Hepatocyte (in vitro differentiated cells): Measurements from ENCODE around the gene ZNF76. TPM values are rescaled to one million over a fixed set of nuclear protein-coding genes. Genes with fewer than 3 reads are reported as not detected.

Experiments
- DNase-seq: peaks from one replicate; pipeline ENCODE4 v3.0.0-alpha.2; 2016; ENCODE audit warnings: low spot score
- H2AFZ ChIP-seq: fragments of 200-600 bp; sonication (generic); 2 replicates; pipeline ENCODE4 v1.6.0; 2016; ENCODE audit warnings: antibody characterized with exemption, mild to moderate bottlenecking
- H3K27ac ChIP-seq: fragments of 200-600 bp; sonication (generic); 2 replicates; pipeline ENCODE4 v1.5.1; 2016; ENCODE audit warnings: mild to moderate bottlenecking
- H3K27me3 ChIP-seq: fragments of 200-600 bp; sonication (generic); 2 replicates; pipeline ENCODE4 v1.6.1; 2016
- H3K36me3 ChIP-seq: fragments of 200-600 bp; sonication (generic); replicated peaks from 2 replicates; pipeline ENCODE4 v1.5.1; 2016; ENCODE audit warnings: low read depth; ENCODE audit not compliant: insufficient read depth
- H3K4me1 ChIP-seq: fragments of 200-600 bp; sonication (generic); 2 replicates; pipeline ENCODE4 v1.5.1; 2016; ENCODE audit warnings: mild to moderate bottlenecking, moderate library complexity; ENCODE audit not compliant: insufficient read depth
- H3K4me2 ChIP-seq: fragments of 200-600 bp; sonication (generic); 2 replicates; pipeline ENCODE4 v1.6.0; 2016
- H3K4me3 ChIP-seq: fragments of 200-600 bp; sonication (generic); 2 replicates; pipeline ENCODE4 v1.5.1; 2016; ENCODE audit warnings: mild to moderate bottlenecking
- H3K79me2 ChIP-seq: fragments of 200-600 bp; sonication (generic); 2 replicates; pipeline ENCODE4 v1.6.0; 2017; ENCODE audit warnings: mild to moderate bottlenecking
- H3K9me2 ChIP-seq: fragments of 200-600 bp; sonication (generic); replicated peaks from 2 replicates; pipeline ENCODE4 v1.6.0; 2017; ENCODE audit warnings: mild to moderate bottlenecking; ENCODE audit not compliant: insufficient read depth
- H3K9me3 ChIP-seq: fragments of 200-600 bp; sonication (generic); 2 replicates; pipeline ENCODE4 v1.5.1; 2016; ENCODE audit warnings: low read depth, mild to moderate bottlenecking
- H4K20me1 ChIP-seq: fragments of 200-600 bp; sonication (generic); 2 replicates; pipeline ENCODE4 v1.6.0; 2016; ENCODE audit warnings: mild to moderate bottlenecking; ENCODE audit not compliant: insufficient read depth, poor library complexity, severe bottlenecking
- EZH2 ChIP-seq: fragments of 200-600 bp; sonication (generic); IDR thresholded peaks from 2 replicates; pipeline ENCODE4 v1.6.1; 2016; ENCODE audit warnings: antibody characterized with exemption, mild to moderate bottlenecking, borderline replicate concordance
- EZH2phosphoT487 ChIP-seq: fragments of 200-600 bp; sonication (generic); IDR thresholded peaks from one replicate; pipeline ENCODE4 v1.6.1; 2018; ENCODE audit warnings: antibody characterized with exemption, mild to moderate bottlenecking, low read depth, moderate library complexity; ENCODE audit not compliant: unreplicated experiment, severe bottlenecking
- WGBS: methylation state at CpG from one replicate; pipeline ENCODE4 v1.1.6; 2016; ENCODE audit warnings: low lambda C conversion rate; ENCODE audit errors: missing lambda C conversion rate; 5-methylcytosine and 5-hydroxymethylcytosine counted together
- polyA plus RNA-seq: library from polyadenylated mRNA; unstranded; fragments of >200 nt; fragmentation: Nextera tagmentation; extraction: Ambion mirVana; gene quantifications from 2 replicates; pipeline ENCODE4 v1.2.1, GENCODE V29; 2016
- total RNA-seq: library from RNA; depleted of rRNA; stranded (reverse); fragments of >200 nt; gene quantifications from 2 replicates; pipeline ENCODE4 v1.2.3, GENCODE V29; 2014
- TF ChIP-seq, protein P1 (sequence below): fragments of 200-600 bp; sonication (generic); IDR thresholded peaks from 2 replicates; pipeline ENCODE4 v1.5.1; 2016; ENCODE audit warnings: antibody characterized with exemption, mild to moderate bottlenecking; ENCODE audit not compliant: poor library complexity

Gene ZNF76
- total and polyA plus RNA-seq, 2 experiments from 2014 or later = 17.0 to 28.0 TPM

DNA sequence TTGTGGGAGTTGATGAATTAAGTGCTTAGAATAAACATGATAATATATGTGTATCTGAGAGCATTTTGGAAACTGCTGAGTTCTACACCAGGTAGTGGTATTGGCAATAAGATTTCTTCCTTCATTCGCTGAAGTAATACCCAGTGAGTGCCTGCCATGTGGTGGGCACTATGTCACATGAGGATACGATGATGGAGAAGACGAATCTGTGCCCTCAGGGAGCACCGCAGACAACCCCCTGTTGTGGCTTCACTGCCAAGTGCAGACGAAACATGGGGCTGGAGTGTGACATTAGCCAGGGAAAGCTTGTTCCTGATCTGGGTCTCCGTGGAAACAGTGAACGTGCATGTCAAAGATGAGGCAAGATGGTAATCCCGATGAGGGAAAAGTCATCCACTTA lies 7.9 kb downstream of the ZNF76 start:
- H3K27ac ChIP-seq = no peak overlapping the region
- H3K36me3 ChIP-seq = no peaks in the 10 kb centered on the region
- H3K4me1 ChIP-seq = peaks cover 7% of the 10 kb centered on the region
- no peak for TF ChIP-seq EZH2phosphoT487
- no peak for TF ChIP-seq EZH2
- TF ChIP-seq, protein P1, sequence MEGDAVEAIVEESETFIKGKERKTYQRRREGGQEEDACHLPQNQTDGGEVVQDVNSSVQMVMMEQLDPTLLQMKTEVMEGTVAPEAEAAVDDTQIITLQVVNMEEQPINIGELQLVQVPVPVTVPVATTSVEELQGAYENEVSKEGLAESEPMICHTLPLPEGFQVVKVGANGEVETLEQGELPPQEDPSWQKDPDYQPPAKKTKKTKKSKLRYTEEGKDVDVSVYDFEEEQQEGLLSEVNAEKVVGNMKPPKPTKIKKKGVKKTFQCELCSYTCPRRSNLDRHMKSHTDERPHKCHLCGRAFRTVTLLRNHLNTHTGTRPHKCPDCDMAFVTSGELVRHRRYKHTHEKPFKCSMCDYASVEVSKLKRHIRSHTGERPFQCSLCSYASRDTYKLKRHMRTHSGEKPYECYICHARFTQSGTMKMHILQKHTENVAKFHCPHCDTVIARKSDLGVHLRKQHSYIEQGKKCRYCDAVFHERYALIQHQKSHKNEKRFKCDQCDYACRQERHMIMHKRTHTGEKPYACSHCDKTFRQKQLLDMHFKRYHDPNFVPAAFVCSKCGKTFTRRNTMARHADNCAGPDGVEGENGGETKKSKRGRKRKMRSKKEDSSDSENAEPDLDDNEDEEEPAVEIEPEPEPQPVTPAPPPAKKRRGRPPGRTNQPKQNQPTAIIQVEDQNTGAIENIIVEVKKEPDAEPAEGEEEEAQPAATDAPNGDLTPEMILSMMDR = no peak
- 83% methylated on average over 8 of the region's 8 CpGs for WGBS
- no peak overlapping the region for H3K4me3 ChIP-seq
- no peaks in the 10 kb centered on the region for H3K27me3 ChIP-seq
- no peak overlapping the region for H3K4me2 ChIP-seq
- no peak overlapping the region for H2AFZ ChIP-seq
- no peaks in the 10 kb centered on the region for H3K9me3 ChIP-seq
- no peaks in the 10 kb centered on the region for H3K9me2 ChIP-seq
- no peaks in the 10 kb centered on the region for H4K20me1 ChIP-seq
- H3K79me2 ChIP-seq = peaks cover 17% of the 10 kb centered on the region
- no peak for DNase-seq

- no peaks in the 10 kb centered on the region for H4K20me1 ChIP-seq
- peaks cover 7% of the 10 kb centered on the region for H3K4me1 ChIP-seq
- no peaks in the 10 kb centered on the region for H3K9me3 ChIP-seq
- no peak for DNase-seq
- H3K4me2 ChIP-seq = no peak overlapping the region
- WGBS = 68% methylated on average over 2 of the region's 2 CpGs
- H3K27ac ChIP-seq = no peak overlapping the region
- TF ChIP-seq EZH2phosphoT487 (no peak), EZH2 (no peak)
- TF ChIP-seq, protein P1 = no peak
- H3K9me2 ChIP-seq = no peaks in the 10 kb centered on the region
- H3K79me2 ChIP-seq = peaks cover 17% of the 10 kb centered on the region
- no peak overlapping the region for H2AFZ ChIP-seq
- no peaks in the 10 kb centered on the region for H3K27me3 ChIP-seq
- no peak overlapping the region for H3K4me3 ChIP-seq
- no peaks in the 10 kb centered on the region for H3K36me3 ChIP-seq
Observed at GRCh38 chr6:35267897-35268296, 8.4 kb downstream of the ZNF76 start.

DNA sequence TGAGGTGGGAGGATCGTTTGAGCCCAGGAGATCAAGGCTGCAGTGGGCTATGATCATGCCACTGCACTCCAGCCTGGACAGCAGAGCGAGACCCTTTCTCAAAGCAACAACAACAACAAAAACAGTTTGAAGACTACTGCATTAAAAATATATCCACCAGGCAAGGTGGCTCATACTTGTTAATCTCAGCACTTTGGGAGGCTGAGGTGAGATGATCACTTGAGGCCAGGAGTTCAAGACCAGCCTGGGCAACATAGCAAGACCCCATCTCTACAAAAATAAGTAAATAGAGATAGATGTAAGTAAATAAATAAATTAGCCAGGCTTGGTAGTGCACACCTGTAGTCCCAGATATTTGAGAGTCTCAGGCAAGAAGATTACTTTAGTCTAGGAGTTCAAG lies 12.5 kb downstream of the ZNF76 start:
- no peak for DNase-seq
- Histone ChIP-seq H3K4me1 (no peaks in the 10 kb centered on the region), H4K20me1 (no peaks in the 10 kb centered on the region), H3K9me3 (no peaks in the 10 kb centered on the region), H3K27ac (no peak overlapping the region), H3K36me3 (no peaks in the 10 kb centered on the region), H3K27me3 (no peaks in the 10 kb centered on the region), H3K4me2 (no peak overlapping the region), H2AFZ (no peak overlapping the region), H3K4me3 (no peak overlapping the region), H3K9me2 (no peaks in the 10 kb centered on the region), H3K79me2 (peaks cover 3% of the 10 kb centered on the region)
- WGBS = 98% methylated on average over 2 of the region's 2 CpGs
- TF ChIP-seq, protein P1 = no peak
- TF ChIP-seq EZH2 = no peak
- no peak for TF ChIP-seq EZH2phosphoT487
